GM12873 (cell line): ENCODE data around the gene SREBF1.

ENCODE experiments used
- TF ChIP-seq, protein P1 (sequence below): IDR thresholded peaks from 2 replicates; pipeline ENCODE4 v1.5.1; 2012; ENCODE audit warnings: low read depth, mild to moderate bottlenecking, moderate library complexity, low read length, control low read depth; ENCODE audit not compliant: insufficient read depth; ENCODE audit errors: missing control alignments

SREBF1 gene

DNA sequence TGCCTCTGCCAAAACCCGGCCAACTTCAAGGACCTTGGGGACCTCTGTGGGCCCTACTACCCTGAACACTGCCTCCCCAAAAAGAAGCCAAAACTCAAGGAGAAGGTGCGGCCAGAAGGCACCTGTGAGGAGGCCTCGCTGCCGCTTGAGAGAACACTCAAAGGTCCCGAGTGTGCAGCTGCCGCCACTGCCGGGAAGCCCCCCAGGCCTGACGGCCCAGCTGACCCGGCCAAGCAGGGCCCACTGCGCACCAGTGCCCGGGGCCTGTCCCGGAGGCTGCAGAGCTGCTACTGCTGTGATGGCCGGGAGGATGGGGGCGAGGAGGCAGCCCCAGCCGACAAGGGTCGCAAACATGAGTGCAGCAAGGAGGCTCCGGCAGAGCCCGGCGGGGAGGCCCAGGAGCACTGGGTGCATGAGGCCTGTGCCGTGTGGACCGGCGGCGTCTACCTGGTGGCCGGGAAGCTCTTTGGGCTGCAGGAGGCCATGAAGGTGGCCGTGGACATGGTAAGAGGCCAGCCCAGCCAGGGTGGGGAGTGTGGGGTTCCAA lies 38.7 kb downstream of the SREBF1 start:
- TF ChIP-seq, protein P1, sequence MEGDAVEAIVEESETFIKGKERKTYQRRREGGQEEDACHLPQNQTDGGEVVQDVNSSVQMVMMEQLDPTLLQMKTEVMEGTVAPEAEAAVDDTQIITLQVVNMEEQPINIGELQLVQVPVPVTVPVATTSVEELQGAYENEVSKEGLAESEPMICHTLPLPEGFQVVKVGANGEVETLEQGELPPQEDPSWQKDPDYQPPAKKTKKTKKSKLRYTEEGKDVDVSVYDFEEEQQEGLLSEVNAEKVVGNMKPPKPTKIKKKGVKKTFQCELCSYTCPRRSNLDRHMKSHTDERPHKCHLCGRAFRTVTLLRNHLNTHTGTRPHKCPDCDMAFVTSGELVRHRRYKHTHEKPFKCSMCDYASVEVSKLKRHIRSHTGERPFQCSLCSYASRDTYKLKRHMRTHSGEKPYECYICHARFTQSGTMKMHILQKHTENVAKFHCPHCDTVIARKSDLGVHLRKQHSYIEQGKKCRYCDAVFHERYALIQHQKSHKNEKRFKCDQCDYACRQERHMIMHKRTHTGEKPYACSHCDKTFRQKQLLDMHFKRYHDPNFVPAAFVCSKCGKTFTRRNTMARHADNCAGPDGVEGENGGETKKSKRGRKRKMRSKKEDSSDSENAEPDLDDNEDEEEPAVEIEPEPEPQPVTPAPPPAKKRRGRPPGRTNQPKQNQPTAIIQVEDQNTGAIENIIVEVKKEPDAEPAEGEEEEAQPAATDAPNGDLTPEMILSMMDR = no peak

DNA sequence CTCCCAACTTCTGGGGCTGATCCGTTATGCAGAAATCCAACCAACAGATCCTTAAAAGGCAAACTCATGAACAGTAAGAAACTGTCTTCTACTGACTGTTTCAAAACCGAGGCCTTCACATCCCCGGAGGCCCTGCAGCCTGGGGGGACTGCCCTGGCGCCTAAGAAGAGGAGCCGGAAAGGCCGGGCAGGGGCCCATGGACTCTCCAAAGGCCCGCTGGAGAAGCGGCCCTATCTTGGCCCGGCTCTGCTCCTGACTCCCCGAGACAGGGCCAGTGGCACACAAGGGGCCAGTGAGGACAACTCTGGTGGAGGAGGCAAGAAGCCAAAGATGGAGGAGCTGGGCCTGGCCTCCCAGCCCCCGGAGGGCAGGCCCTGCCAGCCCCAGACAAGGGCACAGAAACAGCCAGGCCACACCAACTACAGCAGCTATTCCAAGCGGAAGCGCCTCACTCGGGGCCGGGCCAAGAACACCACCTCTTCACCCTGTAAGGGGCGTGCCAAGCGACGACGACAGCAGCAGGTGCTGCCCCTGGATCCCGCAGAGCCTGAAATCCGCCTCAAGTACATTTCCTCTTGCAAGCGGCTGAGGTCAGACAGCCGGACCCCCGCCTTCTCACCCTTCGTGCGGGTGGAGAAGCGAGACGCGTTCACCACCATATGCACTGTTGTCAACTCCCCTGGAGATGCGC lies 39.5 kb downstream of the SREBF1 start:
- TF ChIP-seq, protein P1 = no peak

DNA sequence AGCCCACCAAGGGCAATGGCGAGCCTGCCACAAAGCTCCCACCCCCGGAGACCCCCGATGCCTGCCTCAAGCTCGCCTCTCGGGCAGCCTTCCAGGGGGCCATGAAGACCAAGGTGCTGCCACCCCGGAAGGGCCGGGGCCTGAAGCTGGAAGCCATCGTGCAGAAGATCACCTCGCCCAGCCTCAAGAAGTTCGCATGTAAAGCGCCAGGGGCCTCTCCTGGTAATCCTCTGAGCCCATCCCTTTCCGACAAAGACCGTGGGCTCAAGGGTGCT lies 40.1 kb downstream of the SREBF1 start:
- TF ChIP-seq, protein P1 = no peak

DNA sequence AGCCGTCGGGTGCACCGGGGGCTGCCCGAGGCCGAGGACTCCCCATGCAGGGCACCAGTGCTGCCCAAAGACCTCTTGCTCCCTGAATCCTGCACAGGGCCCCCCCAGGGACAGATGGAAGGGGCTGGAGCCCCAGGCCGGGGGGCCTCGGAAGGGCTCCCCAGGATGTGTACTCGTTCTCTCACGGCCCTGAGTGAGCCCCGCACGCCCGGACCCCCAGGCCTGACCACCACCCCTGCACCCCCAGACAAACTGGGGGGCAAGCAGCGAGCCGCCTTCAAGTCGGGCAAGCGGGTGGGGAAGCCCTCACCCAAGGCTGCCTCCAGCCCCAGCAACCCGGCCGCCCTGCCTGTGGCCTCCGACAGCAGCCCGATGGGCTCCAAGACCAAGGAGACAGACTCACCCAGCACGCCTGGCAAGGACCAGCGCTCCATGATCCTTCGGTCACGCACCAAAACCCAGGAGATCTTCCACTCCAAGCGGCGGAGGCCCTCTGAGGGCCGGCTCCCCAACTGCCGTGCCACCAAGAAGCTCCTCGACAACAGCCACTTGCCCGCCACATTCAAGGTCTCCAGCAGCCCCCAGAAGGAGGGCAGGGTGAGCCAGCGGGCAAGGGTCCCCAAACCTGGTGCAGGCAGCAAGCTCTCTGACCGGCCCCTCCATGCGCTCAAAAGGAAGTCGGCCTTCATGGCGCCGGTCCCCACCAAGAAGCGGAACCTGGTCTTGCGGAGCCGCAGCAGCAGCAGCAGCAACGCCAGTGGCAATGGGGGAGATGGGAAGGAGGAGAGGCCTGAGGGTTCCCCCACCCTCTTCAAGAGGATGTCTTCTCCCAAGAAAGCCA lies 40.6 kb downstream of the SREBF1 start:
- TF ChIP-seq, protein P1 = no peak

DNA sequence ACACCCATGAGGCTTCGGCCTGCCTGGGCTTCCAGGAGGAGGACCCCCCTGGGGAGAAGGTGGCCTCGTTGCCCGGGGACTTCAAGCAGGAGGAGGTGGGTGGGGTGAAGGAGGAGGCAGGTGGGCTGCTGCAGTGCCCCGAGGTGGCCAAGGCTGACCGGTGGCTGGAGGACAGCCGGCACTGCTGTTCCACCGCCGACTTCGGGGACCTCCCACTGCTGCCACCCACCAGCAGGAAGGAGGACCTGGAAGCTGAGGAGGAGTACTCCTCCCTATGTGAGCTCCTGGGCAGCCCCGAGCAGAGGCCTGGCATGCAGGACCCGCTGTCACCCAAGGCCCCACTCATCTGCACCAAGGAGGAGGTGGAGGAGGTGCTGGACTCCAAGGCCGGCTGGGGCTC lies 41.5 kb downstream of the SREBF1 start:
- TF ChIP-seq, protein P1 = no peak

DNA sequence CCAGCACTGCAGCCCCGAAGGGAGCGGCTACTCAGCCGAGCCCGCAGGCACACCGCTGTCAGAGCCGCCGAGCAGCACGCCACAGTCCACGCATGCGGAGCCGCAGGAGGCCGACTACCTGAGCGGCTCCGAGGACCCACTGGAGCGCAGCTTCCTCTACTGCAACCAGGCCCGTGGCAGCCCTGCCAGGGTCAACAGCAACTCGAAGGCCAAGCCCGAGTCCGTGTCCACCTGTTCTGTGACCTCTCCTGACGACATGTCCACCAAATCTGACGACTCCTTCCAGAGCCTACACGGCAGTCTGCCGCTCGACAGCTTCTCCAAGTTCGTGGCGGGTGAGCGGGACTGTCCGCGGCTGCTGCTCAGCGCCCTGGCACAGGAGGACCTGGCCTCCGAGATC lies 42.4 kb downstream of the SREBF1 start:
- TF ChIP-seq, protein P1 = no peak

DNA sequence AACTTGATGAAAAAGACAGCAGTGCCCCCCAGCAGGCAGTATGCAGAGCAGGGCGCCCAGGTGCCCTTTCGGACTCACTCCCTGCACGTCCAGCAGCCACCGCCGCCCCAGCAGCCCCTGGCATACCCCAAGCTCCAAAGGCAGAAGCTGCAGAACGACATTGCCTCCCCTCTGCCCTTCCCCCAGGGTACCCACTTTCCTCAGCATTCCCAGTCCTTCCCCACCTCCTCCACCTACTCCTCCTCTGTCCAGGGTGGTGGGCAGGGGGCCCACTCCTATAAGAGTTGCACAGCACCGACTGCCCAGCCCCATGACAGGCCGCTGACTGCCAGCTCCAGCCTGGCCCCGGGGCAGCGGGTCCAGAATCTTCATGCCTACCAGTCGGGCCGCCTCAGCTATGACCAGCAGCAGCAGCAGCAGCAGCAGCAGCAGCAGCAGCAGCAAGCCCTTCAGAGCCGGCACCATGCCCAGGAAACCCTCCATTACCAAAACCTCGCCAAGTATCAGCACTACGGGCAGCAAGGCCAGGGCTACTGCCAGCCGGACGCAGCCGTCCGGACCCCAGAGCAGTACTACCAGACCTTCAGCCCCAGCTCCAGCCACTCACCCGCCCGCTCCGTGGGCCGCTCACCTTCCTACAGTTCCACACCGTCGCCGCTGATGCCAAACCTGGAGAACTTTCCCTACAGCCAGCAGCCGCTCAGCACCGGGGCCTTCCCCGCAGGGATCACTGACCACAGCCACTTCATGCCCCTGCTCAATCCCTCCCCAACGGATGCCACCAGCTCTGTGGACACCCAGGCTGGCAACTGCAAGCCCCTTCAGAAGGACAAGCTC lies 43.2 kb downstream of the SREBF1 start:
- TF ChIP-seq, protein P1 = no peak
